IMR-90 (cell line): Measurements from ENCODE around the gene RAPGEFL1. TPM values are rescaled to one million over a fixed set of nuclear protein-coding genes. Genes with fewer than 3 reads are reported as not detected.

Experiments
- ATAC-seq: fragments of 200-7000 bp; cut with Tn5 transposase; 2 replicates; pipeline ENCODE4 v1.9.1; 2020; ENCODE audit warnings: low read depth, mild to moderate bottlenecking, moderate library complexity
- BruUV-seq: library from RNA; stranded (reverse); fragments of 400-500 nt; replicated peaks from 2 replicates; lab custom pipeline; 2021; lab: Mats Ljungman, UMichigan
- CTCF ChIA-PET: fragments of 300-600 bp; formaldehyde crosslinking; extraction: SDS; loops from one replicate; lab custom pipeline; 2021; ENCODE audit warnings: antibody characterized with exemption; lab: Yijun Ruan, JAX
- POLR2A ChIA-PET: fragments of 300-600 bp; sonication (Branson Sonifier 250); formaldehyde crosslinking; loops from one replicate; lab custom pipeline; 2022; ENCODE audit warnings: antibody characterized with exemption; ENCODE audit not compliant: unreplicated experiment; lab: Charles Lee
- DNase-seq: peaks from one replicate; pipeline ENCODE4 v3.0.0; 2013
- H2AFZ ChIP-seq: replicated peaks from 2 replicates; pipeline ENCODE3; 2013; ENCODE audit warnings: low read length, mild to moderate bottlenecking; ENCODE audit not compliant: poor library complexity
- H2AK5ac ChIP-seq: 2 replicates; pipeline ENCODE4 v1.6.1; 2013; ENCODE audit warnings: low read depth, low read length, inconsistent platforms
- H2AK9ac ChIP-seq: replicated peaks from 2 replicates; pipeline ENCODE3; 2013; ENCODE audit warnings: mild to moderate bottlenecking, low read depth, low read length, moderate library complexity; ENCODE audit not compliant: poor library complexity
- H2BK120ac ChIP-seq: 2 replicates; pipeline ENCODE4 v1.6.1; 2013; ENCODE audit warnings: low read depth, low read length, inconsistent platforms
- H2BK15ac ChIP-seq: 3 replicates; pipeline ENCODE4 v1.6.1; 2013; ENCODE audit warnings: low read depth, low read length, inconsistent platforms
- H2BK20ac ChIP-seq: 2 replicates; pipeline ENCODE4 v1.6.1; 2013; ENCODE audit warnings: low read depth, mild to moderate bottlenecking, inconsistent platforms, low read length, moderate library complexity
- H2BK5ac ChIP-seq: 2 replicates; pipeline ENCODE4 v1.6.1; 2013; ENCODE audit warnings: mild to moderate bottlenecking, low read depth, low read length, inconsistent platforms; ENCODE audit not compliant: poor library complexity, severe bottlenecking
- H3K14ac ChIP-seq: replicated peaks from 2 replicates; pipeline ENCODE4 v1.6.1; 2013; ENCODE audit warnings: low read depth, low read length, inconsistent platforms
- H3K18ac ChIP-seq: 2 replicates; pipeline ENCODE4 v1.6.1; 2013; ENCODE audit warnings: low read depth, low read length, control low read depth
- H3K23ac ChIP-seq: 2 replicates; pipeline ENCODE4 v1.6.1; 2013; ENCODE audit warnings: low read depth, low read length, inconsistent platforms
- H3K27ac ChIP-seq: 2 replicates; pipeline ENCODE4 v1.5.1; 2013; ENCODE audit warnings: mild to moderate bottlenecking, control low read depth, low read length; ENCODE audit not compliant: insufficient read depth
- H3K27me3 ChIP-seq: 2 replicates; pipeline ENCODE4 v1.6.1; 2013; ENCODE audit warnings: low read length; ENCODE audit not compliant: control insufficient read depth, insufficient read depth
- H3K36me3 ChIP-seq: 2 replicates; pipeline ENCODE4 v1.6.1; 2013; ENCODE audit warnings: low read length, mixed read lengths; ENCODE audit not compliant: control insufficient read depth, insufficient read depth
- H3K4ac ChIP-seq: 2 replicates; pipeline ENCODE4 v1.6.1; 2013; ENCODE audit warnings: low read depth, low read length, inconsistent platforms
- H3K4me1 ChIP-seq: 2 replicates; pipeline ENCODE4 v1.6.1; 2013; ENCODE audit warnings: low read length, mixed read lengths; ENCODE audit not compliant: control insufficient read depth, insufficient read depth
- H3K4me2 ChIP-seq: 2 replicates; pipeline ENCODE4 v1.6.1; 2013; ENCODE audit warnings: low read depth, mild to moderate bottlenecking, control low read depth, low read length, moderate library complexity
- H3K4me3 ChIP-seq: 2 replicates; pipeline ENCODE4 v1.5.1; 2013; ENCODE audit warnings: low read depth, mild to moderate bottlenecking, control low read depth, low read length, moderate library complexity; ENCODE audit not compliant: insufficient read depth
- H3K56ac ChIP-seq: 2 replicates; pipeline ENCODE4 v1.6.1; 2013; ENCODE audit warnings: low read length, inconsistent platforms; ENCODE audit not compliant: insufficient read depth; ENCODE audit errors: extremely low read depth
- H3K79me1 ChIP-seq, 2 experiments: 2 replicates each; pipeline ENCODE4 v1.6.1; 2013; ENCODE audit warnings: low read length in 2 of 2, inconsistent platforms in 1 of 2, low read depth in 1 of 2
- H3K9ac ChIP-seq: 2 replicates; pipeline ENCODE4 v1.6.1; 2013; ENCODE audit warnings: low read depth, low read length, control low read depth
- H3K9me1 ChIP-seq: 2 replicates; pipeline ENCODE4 v1.6.1; 2013; ENCODE audit warnings: low read length, inconsistent platforms; ENCODE audit not compliant: insufficient read depth
- H3K9me3 ChIP-seq: 2 replicates; pipeline ENCODE4 v1.6.1; 2013; ENCODE audit warnings: low read length; ENCODE audit not compliant: control insufficient read depth, insufficient read depth
- H4K20me1 ChIP-seq: 2 replicates; pipeline ENCODE4 v1.6.1; 2013; ENCODE audit warnings: low read length, inconsistent platforms; ENCODE audit not compliant: insufficient read depth
- H4K5ac ChIP-seq: 2 replicates; pipeline ENCODE4 v1.6.1; 2013; ENCODE audit warnings: mild to moderate bottlenecking, low read depth, low read length, control low read depth
- H4K8ac ChIP-seq, 2 experiments: 2 replicates each; pipeline ENCODE4 v1.6.1; 2013; ENCODE audit warnings: low read depth in 2 of 2, low read length in 2 of 2, control low read depth in 1 of 2, inconsistent platforms in 1 of 2
- H4K91ac ChIP-seq: 2 replicates; pipeline ENCODE4 v1.6.1; 2013; ENCODE audit warnings: low read depth, low read length, inconsistent platforms; ENCODE audit not compliant: insufficient read depth
- CTCF ChIP-seq: conservative IDR thresholded peaks from 2 replicates; pipeline ENCODE4 v1.5.1; 2012; ENCODE audit warnings: mild to moderate bottlenecking, low read depth, low read length, improper control_type of control experiment
- FOS ChIP-seq: fragments of 150-350 bp; IDR thresholded peaks from 2 replicates; pipeline ENCODE4 v1.6.1; 2016; ENCODE audit warnings: low read depth, low read length
- MAFK ChIP-seq: IDR thresholded peaks from 2 replicates; pipeline ENCODE4 v1.6.1; 2012; ENCODE audit warnings: low read depth, low read length, improper control_type of control experiment
- RCOR1 ChIP-seq: IDR thresholded peaks from 2 replicates; pipeline ENCODE4 v1.6.1; 2012; ENCODE audit warnings: mild to moderate bottlenecking, low read length, improper control_type of control experiment; ENCODE audit not compliant: insufficient replicate concordance
- WGBS, 2 experiments: methylation state at CpG; one replicate each; pipeline versions ENCODE4 v1.1.5 to v1.1.7; 2013; ENCODE audit warnings: missing lambda C conversion rate in 2 of 2; ENCODE audit not compliant: insufficient read length in 1 of 2; ENCODE audit errors: extremely low coverage in 2 of 2; 5-methylcytosine and 5-hydroxymethylcytosine counted together
- dilution Hi-C: fragments of 300-500 bp; cut with HindIII; formaldehyde crosslinking; loops from one replicate; pipeline ENCODE4 v1.14.3; 2018; ENCODE audit warnings: low sequenced_read_pairs; ENCODE audit not compliant: unreplicated experiment
- in situ Hi-C: fragments of 300-500 bp; cut with MboI; formaldehyde crosslinking; loops from 3 replicates; pipeline ENCODE4 v1.14.3; 2019; ENCODE audit warnings: low sequenced_read_pairs, inconsistent platforms, mixed read lengths
- intact Hi-C: fragments of 100-400 bp; cut with micrococcal nuclease; formaldehyde crosslinking; loops from 2 replicates; pipeline ENCODE4 v1.10.0; 2022
- polyA plus RNA-seq, 3 experiments: library from polyadenylated mRNA; depleted of rRNA; stranded (reverse); fragments of >200 nt; gene quantifications; 2 replicates each; pipeline ENCODE4 v1.2.3, GENCODE V29; 2012; ENCODE audit warnings: low replicate concordance in 1 of 3
- total RNA-seq: library from RNA; depleted of rRNA; stranded (reverse); fragments of >200 nt; gene quantifications from 2 replicates; pipeline ENCODE4 v1.2.3, GENCODE V29; 2012

The RAPGEFL1 gene
- total and polyA plus RNA-seq, 2 of the 4 experiments (the other 2 are of a cell fraction) = 0.54 to 5.6 TPM

GRCh38 chr17:40197550-40197949 is 20.3 kb downstream of the RAPGEFL1 start:
- Histone ChIP-seq H2BK5ac (no peak overlapping the region), H4K20me1 (no peaks in the 10 kb centered on the region), H3K9ac (no peak overlapping the region), H3K4me3 (no peak overlapping the region), H4K91ac (no peak overlapping the region), H3K27ac (no peak overlapping the region), H2BK120ac (no peak overlapping the region), H4K5ac (no peak overlapping the region), H2AFZ (no peak overlapping the region), H2AK5ac (no peak overlapping the region), H3K9me1 (no peaks in the 10 kb centered on the region; the same call in 1 of the 2 replicates), H3K4me1 (no peaks in the 10 kb centered on the region), H3K23ac (no peak overlapping the region), H3K27me3 (no peaks in the 10 kb centered on the region), H2BK15ac (no peak overlapping the region), H3K56ac (no peak overlapping the region), H3K79me1 (no peaks in the 10 kb centered on the region), H3K4me2 (no peak overlapping the region), H3K18ac (no peak overlapping the region), H3K14ac (no peak overlapping the region), H3K36me3 (peaks cover 3% of the 10 kb centered on the region; the same call in 1 of the 2 replicates), H2AK9ac (no peak overlapping the region), H3K4ac (no peak overlapping the region), H4K8ac (no peak overlapping the region), H3K9me3 (peaks cover 1% of the 10 kb centered on the region; the same call in 1 of the 2 replicates), H2BK20ac (no peak overlapping the region)
- BruUV-seq = no TSS peak
- POLR2A ChIA-PET = no interaction called here
- CTCF ChIA-PET = no interaction called here
- in situ Hi-C loops = no loop called here
- no CpG with 5 or more reads among the region's 1 CpG for WGBS, 2 experiments
- ATAC-seq (no peak), DNase-seq (no peak)
- intact Hi-C loops = no loop called here
- dilution Hi-C loops = no loop called here
- TF ChIP-seq CTCF = no peak
- TF ChIP-seq FOS = no peak
- TF ChIP-seq RCOR1 = no peak
- no peak for TF ChIP-seq MAFK
